GM10248 (cell line): Measurements from ENCODE around the gene PSMD13.

Experiments
- CTCF ChIA-PET: fragments of 300-600 bp; sonication (Branson Sonifier 250); formaldehyde crosslinking; extraction: SDS; loops from one replicate; lab custom pipeline; 2021; ENCODE audit warnings: antibody characterized with exemption; lab: Yijun Ruan, JAX
- POLR2A ChIA-PET: fragments of 350-650 bp; sonication (Branson Sonifier 250); formaldehyde crosslinking; extraction: SDS; loops from one replicate; lab custom pipeline; 2020; ENCODE audit warnings: antibody characterized with exemption; lab: Yijun Ruan, JAX
- DNase-seq: peaks from one replicate; pipeline ENCODE4 v3.0.0; 2012; ENCODE audit errors: extremely low spot score
- CTCF ChIP-seq: IDR thresholded peaks from 2 replicates; pipeline ENCODE4 v1.5.1; 2012; ENCODE audit warnings: mild to moderate bottlenecking, low read depth; ENCODE audit errors: extremely low read depth, missing control alignments, control extremely low read depth

The PSMD13 gene

GRCh38 chr11:279040-279965, 42.5 kb downstream of the PSMD13 start:
- no peak for DNase-seq
- ChIA-PET POLR2A (interaction anchor here (0.6 kb wide), 1 partner anchor 244 kb away, joined by 6 read pairs; no protein-coding TSS in a partner anchor), CTCF (interaction anchor here (1.0 to 4.0 kb wide), 3 partner anchors 11 to 28 kb away, joined by 3 to 11 read pairs (median 3); no protein-coding TSS in a partner anchor)
- no peak for TF ChIP-seq CTCF

- POLR2A ChIA-PET = no interaction called here
- no peak for TF ChIP-seq CTCF
- DNase-seq = no peak
- CTCF ChIA-PET = interaction anchor here (4.0 kb wide), 1 partner anchor 29 kb away, joined by 11 read pairs; no protein-coding TSS in a partner anchor
These were observed 43.4 kb downstream of the PSMD13 start for GRCh38 chr11:279966-280705.

- no peak for DNase-seq
- ChIA-PET CTCF (interaction anchor here (4.0 kb wide), 1 partner anchor 30 kb away, joined by 11 read pairs; no protein-coding TSS in a partner anchor), POLR2A (no interaction called here)
- TF ChIP-seq CTCF = no peak
These were observed 44.1 kb downstream of the PSMD13 start for GRCh38 chr11:280706-281485.

GRCh38 chr11:281486-282161, 44.8 kb downstream of the PSMD13 start:
- CTCF ChIA-PET = interaction anchor here (0.6 to 4.0 kb wide), 3 partner anchors 23 to 31 kb away, joined by 3 to 11 read pairs (median 3); no protein-coding TSS in a partner anchor
- TF ChIP-seq CTCF = no peak
- DNase-seq = no peak
- POLR2A ChIA-PET = no interaction called here

- no peak for TF ChIP-seq CTCF
- DNase-seq = no peak
- POLR2A ChIA-PET = no interaction called here
- CTCF ChIA-PET = interaction anchor here (0.6 to 4.0 kb wide), 3 partner anchors 24 to 31 kb away, joined by 3 to 11 read pairs (median 3); no protein-coding TSS in a partner anchor
These were observed 45.4 kb downstream of the PSMD13 start for GRCh38 chr11:282171-282570.
